Adrenal gland (tissue), 12 donors: ENCODE measurements around the gene DLGAP1. TPM values are rescaled to one million over a fixed set of nuclear protein-coding genes. Genes with fewer than 3 reads are reported as not detected.

Experiments used
- DNase-seq, 7 donors: peaks; one replicate each; pipeline ENCODE4 v3.0.0-alpha.2; 2019 to 2020
- H3K27ac ChIP-seq, 5 donors: fragments of 200-600 bp; sonication (generic) in 4 of 5; 1 replicate in 3 of 5; 2 replicates in 2 of 5; pipeline versions ENCODE4 v1.5.1 to v1.8.0; 2016 to 2020; ENCODE audit warnings: mild to moderate bottlenecking in 1 of 5
- H3K27me3 ChIP-seq: fragments of 200-600 bp; 2 replicates; pipeline ENCODE4 v1.8.0; 2021
- H3K36me3 ChIP-seq, 2 donors: fragments of 200-600 bp; replicated peaks in 1 of 2; 1 replicate in 1 of 2; 2 replicates in 1 of 2; pipeline versions ENCODE4 v1.5.1 to v1.8.0; 2018 to 2022
- H3K4me1 ChIP-seq, 2 donors: fragments of 200-600 bp; replicated peaks in 1 of 2; 1 replicate in 1 of 2; 2 replicates in 1 of 2; pipeline versions ENCODE4 v1.5.1 to v1.8.0; 2018 to 2021
- H3K4me3 ChIP-seq, 4 donors: fragments of 200-600 bp; sonication (generic) in 3 of 4; one replicate each; pipeline ENCODE4 v1.5.1; 2016 to 2018
- H3K9me3 ChIP-seq, 3 donors: fragments of 200-600 bp; sonication (generic) in 1 of 3; replicated peaks in 1 of 3; 1 replicate in 2 of 3; 2 replicates in 1 of 3; pipeline versions ENCODE4 v1.5.1 to v1.8.0; 2016 to 2021
- POLR2A ChIP-seq, 2 donors: fragments of 450-650 bp; IDR thresholded peaks; one replicate each; pipeline ENCODE4 v1.6.1; 2017; ENCODE audit warnings: antibody characterized with exemption in 2 of 2, mild to moderate bottlenecking in 2 of 2, moderate library complexity in 1 of 2
- WGBS, 4 donors: extraction: QIAGEN DNeasy Blood & Tissue Kit in 2 of 4; methylation state at CpG; one replicate each; pipeline versions ENCODE4 v1.1.5 to v1.1.7; 2013 to 2017; 5-methylcytosine and 5-hydroxymethylcytosine counted together
- intact Hi-C, 2 donors: fragments of 100-400 bp; cut with DNase I; formaldehyde crosslinking; loops; one replicate each; pipeline versions ENCODE4 v1.14.1 to v1.15.0; 2022 to 2023
- polyA plus RNA-seq, 3 donors: library from polyadenylated mRNA; stranded (reverse); fragments of 200-250 nt in 2 of 3; fragments of 350-450 nt in 1 of 3; fragmentation: Illumina TruSeq in 1 of 3; extraction: RNeasy Lipid Tissue Mini Kit (QIAGEN cat#74804) in 1 of 3; gene quantifications; one replicate each; pipeline ENCODE4 v1.2.3, GENCODE V29; 2013 to 2014
- total RNA-seq, 9 donors: library from RNA; depleted of rRNA in 4 of 9; stranded (reverse); fragments of >200 nt in 4 of 9; fragments of 120-200 nt in 1 of 9; fragmentation: NEBNext Ultra II Directional in 1 of 9; extraction: Animal tissue kit (Norgen Biotek cat#: 25700) in 1 of 9; gene quantifications; one replicate each; pipeline versions ENCODE4 v1.1.0 to v1.2.4, GENCODE V29; 2013 to 2023
- TF ChIP-seq, protein P1 (sequence below), 6 experiments: fragments of 450-650 bp in 4 of 6; fragments of 200-600 bp in 2 of 6; sonication (generic) in 1 of 6; IDR thresholded peaks; 1 replicate in 5 of 6; 2 replicates in 1 of 6; pipeline versions ENCODE4 v1.5.1 to v1.8.0; 2016 to 2021; ENCODE audit warnings: antibody characterized with exemption in 6 of 6, mild to moderate bottlenecking in 2 of 6, moderate library complexity in 1 of 6
- donor health status: healthy with polysubstance abuse.
- donor health status: Bipolar disorder and iron deficiency.
- donor health status: DM: yes; HTN: yes; CAD: no.
- donor health status: DM: no; HTN: no; CAD: no.
- donor health status: DM: no; HTN: no; CAD: no.
- donor health status: DM: yes; HTN: yes; CAD: no.

DLGAP1 gene
- total and polyA plus RNA-seq, 12 donors, result 1.7 to 30.9 (median 12.9) TPM

DNA sequence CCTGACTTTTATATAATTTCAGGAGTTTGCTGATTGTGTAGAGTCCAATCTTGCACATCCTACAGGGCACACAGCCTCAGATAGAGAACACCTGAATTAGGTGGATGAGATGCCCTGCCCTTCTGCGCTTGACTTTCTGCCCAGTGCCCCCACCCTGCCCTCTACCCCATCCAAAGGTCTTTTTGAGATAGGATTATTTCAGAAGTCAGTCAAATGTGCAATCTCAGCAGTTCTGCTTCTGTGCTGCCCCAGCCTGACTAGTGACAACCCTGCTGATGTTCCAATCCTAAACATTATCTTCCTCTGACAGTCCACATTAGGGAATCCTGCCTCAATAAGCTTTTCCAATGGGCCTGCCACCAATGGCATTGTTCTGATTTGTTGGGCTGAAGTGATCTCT, 593.6 kb downstream of the DLGAP1 start:
- Histone ChIP-seq H3K27ac (no peak overlapping the region), H3K27me3 (no peaks in the 10 kb centered on the region), H3K4me1 (no peaks in the 10 kb centered on the region), H3K4me3 (no peak overlapping the region), H3K9me3 (no peaks in the 10 kb centered on the region), H3K36me3 (no peaks in the 10 kb centered on the region)
- 86 to 100% (median 95%) methylated on average over 1 of the region's 1 CpG for WGBS, 4 donors
- TF ChIP-seq, protein P1, sequence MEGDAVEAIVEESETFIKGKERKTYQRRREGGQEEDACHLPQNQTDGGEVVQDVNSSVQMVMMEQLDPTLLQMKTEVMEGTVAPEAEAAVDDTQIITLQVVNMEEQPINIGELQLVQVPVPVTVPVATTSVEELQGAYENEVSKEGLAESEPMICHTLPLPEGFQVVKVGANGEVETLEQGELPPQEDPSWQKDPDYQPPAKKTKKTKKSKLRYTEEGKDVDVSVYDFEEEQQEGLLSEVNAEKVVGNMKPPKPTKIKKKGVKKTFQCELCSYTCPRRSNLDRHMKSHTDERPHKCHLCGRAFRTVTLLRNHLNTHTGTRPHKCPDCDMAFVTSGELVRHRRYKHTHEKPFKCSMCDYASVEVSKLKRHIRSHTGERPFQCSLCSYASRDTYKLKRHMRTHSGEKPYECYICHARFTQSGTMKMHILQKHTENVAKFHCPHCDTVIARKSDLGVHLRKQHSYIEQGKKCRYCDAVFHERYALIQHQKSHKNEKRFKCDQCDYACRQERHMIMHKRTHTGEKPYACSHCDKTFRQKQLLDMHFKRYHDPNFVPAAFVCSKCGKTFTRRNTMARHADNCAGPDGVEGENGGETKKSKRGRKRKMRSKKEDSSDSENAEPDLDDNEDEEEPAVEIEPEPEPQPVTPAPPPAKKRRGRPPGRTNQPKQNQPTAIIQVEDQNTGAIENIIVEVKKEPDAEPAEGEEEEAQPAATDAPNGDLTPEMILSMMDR (IDR thresholded peaks at IDR 0.05), result no peak
- TF ChIP-seq POLR2A (IDR thresholded peaks at IDR 0.05), result no peak
- no peak for DNase-seq
- intact Hi-C loops, result no loop called here

DNA sequence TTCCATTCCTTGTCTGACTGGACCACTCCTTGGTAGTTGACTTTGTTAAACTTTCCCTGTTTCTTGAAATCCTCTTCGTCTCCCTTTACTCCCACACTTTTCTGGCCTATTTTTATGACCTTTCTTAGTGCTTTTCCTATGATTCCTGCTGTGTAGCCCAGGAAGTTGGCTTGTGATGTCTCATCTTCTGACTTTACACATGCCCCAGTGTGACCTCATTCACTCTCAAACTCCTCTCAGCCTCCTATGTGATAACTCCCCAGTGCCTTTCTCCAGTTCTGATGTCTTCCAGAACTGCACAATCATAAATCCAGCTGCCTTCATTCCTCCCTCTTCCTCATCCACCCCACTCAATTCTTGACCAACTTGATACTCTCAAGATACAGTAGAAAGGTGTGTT, 597.6 kb downstream of the DLGAP1 start:
- no peaks in the 10 kb centered on the region for H3K36me3 ChIP-seq
- DNase-seq, result no peak
- WGBS, 4 donors, result 61 to 91% (median 80%) methylated on average over 1 of the region's 1 CpG
- TF ChIP-seq, protein P1 (IDR thresholded peaks at IDR 0.05), result no peak
- TF ChIP-seq POLR2A (IDR thresholded peaks at IDR 0.05), result no peak
- H3K27me3 ChIP-seq, result no peaks in the 10 kb centered on the region
- no peaks in the 10 kb centered on the region for H3K4me1 ChIP-seq
- H3K27ac ChIP-seq, result no peak overlapping the region
- no peak overlapping the region for H3K4me3 ChIP-seq
- peaks cover 0 to 5% (median 0%) of the 10 kb centered on the region in 3 donors for H3K9me3 ChIP-seq
- intact Hi-C loops, result no loop called here

- 87 to 94% (median 93%) methylated on average over 3 of the region's 3 CpGs for WGBS, 4 donors
- H3K27me3 ChIP-seq, result no peaks in the 10 kb centered on the region
- intact Hi-C loops, result no loop called here
- H3K27ac ChIP-seq, result no peak overlapping the region
- no peak for DNase-seq
- no peaks in the 10 kb centered on the region for H3K4me1 ChIP-seq
- H3K4me3 ChIP-seq, result no peak overlapping the region
- H3K36me3 ChIP-seq, result no peaks in the 10 kb centered on the region
- peaks cover 0 to 5% (median 0%) of the 10 kb centered on the region in 3 donors for H3K9me3 ChIP-seq
- TF ChIP-seq POLR2A (IDR thresholded peaks at IDR 0.05), result no peak
- TF ChIP-seq, protein P1 (IDR thresholded peaks at IDR 0.05), result no peak
These were observed 599.1 kb downstream of the DLGAP1 start for GRCh38 chr18:3855966-3856365.

DNA sequence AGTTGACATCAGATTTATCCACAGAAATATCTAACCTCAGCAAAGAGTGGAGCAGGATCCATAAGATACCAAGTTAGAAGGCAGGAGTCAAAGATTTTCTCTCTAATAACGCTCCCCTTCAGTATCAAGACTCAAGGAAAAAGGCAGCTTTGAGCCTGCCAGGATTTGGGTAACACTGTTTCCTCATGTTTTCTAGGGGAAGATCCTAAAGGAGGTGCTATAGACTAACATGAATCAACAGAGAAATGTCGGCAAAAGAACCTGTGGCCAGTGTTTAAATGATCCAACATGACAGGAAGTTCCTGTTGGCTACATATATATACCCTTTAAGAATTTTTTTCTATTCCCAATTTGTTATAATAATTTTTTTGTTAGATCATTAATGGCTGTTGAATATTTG, 602.8 kb downstream of the DLGAP1 start:
- TF ChIP-seq, protein P1 (IDR thresholded peaks at IDR 0.05), result no peak
- no peak for TF ChIP-seq POLR2A (IDR thresholded peaks at IDR 0.05)
- H3K9me3 ChIP-seq, result peaks cover 0 to 5% (median 0%) of the 10 kb centered on the region in 3 donors
- H3K4me3 ChIP-seq, result no peak overlapping the region
- WGBS, 4 donors, result 83 to 94% (median 86%) methylated on average over 2 of the region's 2 CpGs
- no peaks in the 10 kb centered on the region for H3K4me1 ChIP-seq
- intact Hi-C loops, result no loop called here
- H3K27ac ChIP-seq, result no peak overlapping the region
- no peaks in the 10 kb centered on the region for H3K36me3 ChIP-seq
- no peak for DNase-seq
- H3K27me3 ChIP-seq, result no peaks in the 10 kb centered on the region
